K562 (cell line): ENCODE data around the gene BRPF1. TPM values are rescaled to one million over a fixed set of nuclear protein-coding genes. Genes with fewer than 3 reads are reported as not detected.

ENCODE experiments used
- BDP1 ChIP-seq: IDR thresholded peaks from 3 replicates; pipeline ENCODE4 v1.6.1; 2011; ENCODE audit not compliant: insufficient read length, insufficient read depth
- CHD1 ChIP-seq: fragments of 200-600 bp; sonication (generic); IDR thresholded peaks from one replicate; pipeline ENCODE4 v1.6.1; 2012; ENCODE audit warnings: mild to moderate bottlenecking, moderate library complexity, low read length, inconsistent platforms
- ERF ChIP-seq: fragments of 450-650 bp; formaldehyde crosslinking; IDR thresholded peaks from 2 replicates; pipeline ENCODE4 v1.4.0; 2020; ENCODE audit warnings: mild to moderate bottlenecking, mixed read lengths
- FOXJ2 ChIP-seq: fragments of 200-800 bp; sonication (Bioruptor generic); IDR thresholded peaks from 2 replicates; pipeline ENCODE4 v1.6.1; 2016; ENCODE audit warnings: missing genetic modification characterization, missing compliant biosample characterization
- KDM1A ChIP-seq, 2 experiments: fragments of 450-650 bp; IDR thresholded peaks; 2 replicates each; pipeline ENCODE4 v1.6.1; 2016; ENCODE audit warnings: mild to moderate bottlenecking in 2 of 2
- MCM3 ChIP-seq: fragments of 450-650 bp; IDR thresholded peaks from 2 replicates; pipeline ENCODE4 v1.6.1; 2016
- NBN ChIP-seq: fragments of 450-650 bp; IDR thresholded peaks from 2 replicates; pipeline ENCODE4 v1.6.1; 2016; ENCODE audit warnings: low read depth, mild to moderate bottlenecking
- NFRKB ChIP-seq: fragments of 450-650 bp; IDR thresholded peaks from 2 replicates; pipeline ENCODE4 v1.6.1; 2016; ENCODE audit warnings: low read depth
- NR2C1 ChIP-seq, 2 experiments: fragments of 450-650 bp; IDR thresholded peaks; 2 replicates each; pipeline ENCODE4 v1.6.1; 2017; ENCODE audit warnings: mild to moderate bottlenecking in 2 of 2, antibody characterized with exemption in 1 of 2, inconsistent platforms in 1 of 2, missing compliant biosample characterization in 1 of 2, missing genetic modification characterization in 1 of 2
- NR3C1 ChIP-seq: sonication (generic); formaldehyde crosslinking; IDR thresholded peaks from 2 replicates; pipeline ENCODE4 v1.8.1; 2022; ENCODE audit warnings: missing genetic modification reagents
- PHTF2 ChIP-seq: fragments of 250-450 bp; sonication (Bioruptor Pico); IDR thresholded peaks from 2 replicates; pipeline ENCODE4 v1.5.0; 2021; ENCODE audit warnings: mild to moderate bottlenecking
- SAFB2 ChIP-seq: fragments of 200-400 bp; formaldehyde crosslinking; IDR thresholded peaks from 2 replicates; pipeline ENCODE4 v1.6.1; 2018; ENCODE audit warnings: borderline replicate concordance, low read length, low read depth, moderate library complexity; ENCODE audit not compliant: severe bottlenecking
- SMAD1 ChIP-seq: fragments of 150-350 bp; IDR thresholded peaks from 2 replicates; pipeline ENCODE4 v1.6.1; 2014; ENCODE audit warnings: low read length, low read depth; ENCODE audit not compliant: partially characterized antibody
- TEAD1 ChIP-seq, 2 experiments: fragments of 450-650 bp in 1 of 2; sonication (generic) in 1 of 2; formaldehyde crosslinking; IDR thresholded peaks; 2 replicates each; pipeline versions ENCODE4 v1.4.0 to v1.8.0; 2020 to 2022; ENCODE audit warnings: mild to moderate bottlenecking in 2 of 2, missing genetic modification reagents in 1 of 2
- polyA plus RNA-seq, 8 experiments: library from polyadenylated mRNA; depleted of rRNA in 4 of 8; stranded (reverse) in 5 of 8; unstranded in 3 of 8; fragments of >200 nt; fragmentation: Nextera tagmentation in 2 of 8; fragmentation: Illumina TruSeq in 1 of 8; extraction: Ambion mirVana in 2 of 8; extraction: Trizol in 1 of 8; gene quantifications; 2 replicates each; pipeline versions ENCODE4 v1.2.1 to v1.2.3, GENCODE V29; 2011 to 2014; ENCODE audit warnings: inconsistent platforms in 1 of 8, missing spikeins in 1 of 8
- total RNA-seq, 7 experiments: library from RNA; depleted of rRNA in 6 of 7; stranded (reverse); fragments of >200 nt in 6 of 7; fragmentation: Illumina TruSeq in 2 of 7; extraction: Trizol in 2 of 7; gene quantifications; 2 replicates each; pipeline versions ENCODE4 v1.2.1 to v1.2.3, GENCODE V29; 2011 to 2021; ENCODE audit warnings: low replicate concordance in 1 of 7
- TF ChIP-seq, protein P1 (sequence below): fragments of 250-450 bp; sonication (Bioruptor Pico); IDR thresholded peaks from 2 replicates; pipeline ENCODE4 v1.4.0; 2020; ENCODE audit warnings: borderline replicate concordance
- TF ChIP-seq, protein P2 (sequence below): sonication (generic); formaldehyde crosslinking; IDR thresholded peaks from 2 replicates; pipeline ENCODE4 v1.8.1; 2023; ENCODE audit warnings: mild to moderate bottlenecking, missing genetic modification reagents
- TF ChIP-seq, protein P3 (sequence below): fragments of 450-650 bp; IDR thresholded peaks from 2 replicates; pipeline ENCODE4 v1.6.1; 2016
- TF ChIP-seq, protein P4 (sequence below): fragments of 450-650 bp; IDR thresholded peaks from 2 replicates; pipeline ENCODE4 v1.6.1; 2014; ENCODE audit warnings: low read depth, mild to moderate bottlenecking, moderate library complexity, borderline replicate concordance
- TF ChIP-seq, protein P5 (sequence below): fragments of 450-650 bp; IDR thresholded peaks from 2 replicates; pipeline ENCODE4 v1.7.1; 2018; ENCODE audit warnings: mild to moderate bottlenecking, low read depth; ENCODE audit not compliant: partially characterized antibody

Gene BRPF1
- total and polyA plus RNA-seq, 9 of the 15 experiments (the other 6 are each of a cell fraction or from before 2014, with no cell fraction given), result 1.1 to 40.2 (median 23.5) TPM

DNA sequence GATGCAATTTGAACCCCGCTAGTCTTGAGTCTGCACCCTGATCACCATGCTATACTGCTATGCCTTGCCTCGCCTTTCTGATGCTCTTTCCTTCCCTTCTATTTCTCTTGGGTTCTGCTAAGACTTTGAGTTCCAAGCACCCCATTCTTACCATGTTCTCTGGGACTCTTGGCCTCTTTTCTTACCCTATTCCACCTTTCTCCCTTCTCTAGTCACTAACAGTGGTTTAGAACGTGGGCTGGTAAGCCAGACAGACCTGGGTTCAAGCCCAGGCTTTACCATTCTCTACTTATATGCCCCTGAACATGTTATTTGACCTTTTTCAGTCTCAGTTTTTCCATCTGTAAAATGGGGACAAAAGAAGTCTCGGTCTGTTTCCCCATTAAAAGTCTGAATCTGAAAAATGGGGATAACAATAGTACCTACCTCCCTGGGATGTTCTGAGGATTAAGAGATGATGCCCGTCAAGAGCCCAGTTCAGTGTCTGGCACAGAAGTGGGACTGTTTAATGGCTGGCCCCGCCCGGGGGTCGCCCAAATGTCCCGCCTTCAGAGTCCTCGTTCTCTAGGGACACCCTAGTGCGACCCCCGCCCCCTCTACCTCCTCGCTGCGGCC, 60.4 kb downstream of the BRPF1 start (continued):
- TF ChIP-seq, protein P1, sequence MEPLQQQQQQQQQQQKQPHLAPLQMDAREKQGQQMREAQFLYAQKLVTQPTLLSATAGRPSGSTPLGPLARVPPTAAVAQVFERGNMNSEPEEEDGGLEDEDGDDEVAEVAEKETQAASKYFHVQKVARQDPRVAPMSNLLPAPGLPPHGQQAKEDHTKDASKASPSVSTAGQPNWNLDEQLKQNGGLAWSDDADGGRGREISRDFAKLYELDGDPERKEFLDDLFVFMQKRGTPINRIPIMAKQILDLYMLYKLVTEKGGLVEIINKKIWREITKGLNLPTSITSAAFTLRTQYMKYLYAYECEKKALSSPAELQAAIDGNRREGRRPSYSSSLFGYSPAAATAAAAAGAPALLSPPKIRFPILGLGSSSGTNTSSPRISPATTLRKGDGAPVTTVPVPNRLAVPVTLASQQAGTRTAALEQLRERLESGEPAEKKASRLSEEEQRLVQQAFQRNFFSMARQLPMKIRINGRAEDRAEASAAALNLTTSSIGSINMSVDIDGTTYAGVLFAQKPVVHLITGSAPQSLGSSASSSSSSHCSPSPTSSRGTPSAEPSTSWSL (CRISPR knock-in tag), result no peak
- TF ChIP-seq, protein P2, sequence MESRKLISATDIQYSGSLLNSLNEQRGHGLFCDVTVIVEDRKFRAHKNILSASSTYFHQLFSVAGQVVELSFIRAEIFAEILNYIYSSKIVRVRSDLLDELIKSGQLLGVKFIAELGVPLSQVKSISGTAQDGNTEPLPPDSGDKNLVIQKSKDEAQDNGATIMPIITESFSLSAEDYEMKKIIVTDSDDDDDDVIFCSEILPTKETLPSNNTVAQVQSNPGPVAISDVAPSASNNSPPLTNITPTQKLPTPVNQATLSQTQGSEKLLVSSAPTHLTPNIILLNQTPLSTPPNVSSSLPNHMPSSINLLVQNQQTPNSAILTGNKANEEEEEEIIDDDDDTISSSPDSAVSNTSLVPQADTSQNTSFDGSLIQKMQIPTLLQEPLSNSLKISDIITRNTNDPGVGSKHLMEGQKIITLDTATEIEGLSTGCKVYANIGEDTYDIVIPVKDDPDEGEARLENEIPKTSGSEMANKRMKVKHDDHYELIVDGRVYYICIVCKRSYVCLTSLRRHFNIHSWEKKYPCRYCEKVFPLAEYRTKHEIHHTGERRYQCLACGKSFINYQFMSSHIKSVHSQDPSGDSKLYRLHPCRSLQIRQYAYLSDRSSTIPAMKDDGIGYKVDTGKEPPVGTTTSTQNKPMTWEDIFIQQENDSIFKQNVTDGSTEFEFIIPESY (CRISPR knock-in tag), result 0 out of 2 replicates have a peak, but pooled peaks have one; percentile 31
- no peak for TF ChIP-seq NR2C1 (IDR thresholded peaks at IDR 0.05)
- TF ChIP-seq NR2C1 (tag; IDR thresholded peaks at IDR 0.05), result peak; percentile 30; the same call in 1 of the 2 replicates
- no peak for TF ChIP-seq MCM3
- TF ChIP-seq FOXJ2, result no peak
- 0 out of 2 replicates have a peak, but pooled peaks have one; percentile 25 for TF ChIP-seq NBN
- TF ChIP-seq NR3C1 (CRISPR knock-in tag), result no peak
- TF ChIP-seq TEAD1 (CRISPR knock-in tag; IDR thresholded peaks at IDR 0.05), result peak in 1 of 2 experiments; percentile 37; a peak in 1 of 4 replicates
- TF ChIP-seq, protein P3, sequence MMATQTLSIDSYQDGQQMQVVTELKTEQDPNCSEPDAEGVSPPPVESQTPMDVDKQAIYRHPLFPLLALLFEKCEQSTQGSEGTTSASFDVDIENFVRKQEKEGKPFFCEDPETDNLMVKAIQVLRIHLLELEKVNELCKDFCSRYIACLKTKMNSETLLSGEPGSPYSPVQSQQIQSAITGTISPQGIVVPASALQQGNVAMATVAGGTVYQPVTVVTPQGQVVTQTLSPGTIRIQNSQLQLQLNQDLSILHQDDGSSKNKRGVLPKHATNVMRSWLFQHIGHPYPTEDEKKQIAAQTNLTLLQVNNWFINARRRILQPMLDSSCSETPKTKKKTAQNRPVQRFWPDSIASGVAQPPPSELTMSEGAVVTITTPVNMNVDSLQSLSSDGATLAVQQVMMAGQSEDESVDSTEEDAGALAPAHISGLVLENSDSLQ, result no peak; the same call in 1 of the 2 replicates
- TF ChIP-seq, protein P4, sequence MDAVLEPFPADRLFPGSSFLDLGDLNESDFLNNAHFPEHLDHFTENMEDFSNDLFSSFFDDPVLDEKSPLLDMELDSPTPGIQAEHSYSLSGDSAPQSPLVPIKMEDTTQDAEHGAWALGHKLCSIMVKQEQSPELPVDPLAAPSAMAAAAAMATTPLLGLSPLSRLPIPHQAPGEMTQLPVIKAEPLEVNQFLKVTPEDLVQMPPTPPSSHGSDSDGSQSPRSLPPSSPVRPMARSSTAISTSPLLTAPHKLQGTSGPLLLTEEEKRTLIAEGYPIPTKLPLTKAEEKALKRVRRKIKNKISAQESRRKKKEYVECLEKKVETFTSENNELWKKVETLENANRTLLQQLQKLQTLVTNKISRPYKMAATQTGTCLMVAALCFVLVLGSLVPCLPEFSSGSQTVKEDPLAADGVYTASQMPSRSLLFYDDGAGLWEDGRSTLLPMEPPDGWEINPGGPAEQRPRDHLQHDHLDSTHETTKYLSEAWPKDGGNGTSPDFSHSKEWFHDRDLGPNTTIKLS, result peak; percentile 15
- no peak for TF ChIP-seq CHD1
- no peak for TF ChIP-seq BDP1
- TF ChIP-seq KDM1A (IDR thresholded peaks at IDR 0.05), result peak; percentile 90 to 94
- TF ChIP-seq NFRKB, result peak; percentile 79; the same call in 1 of the 2 replicates
- TF ChIP-seq SAFB2, result no peak
- TF ChIP-seq, protein P5, sequence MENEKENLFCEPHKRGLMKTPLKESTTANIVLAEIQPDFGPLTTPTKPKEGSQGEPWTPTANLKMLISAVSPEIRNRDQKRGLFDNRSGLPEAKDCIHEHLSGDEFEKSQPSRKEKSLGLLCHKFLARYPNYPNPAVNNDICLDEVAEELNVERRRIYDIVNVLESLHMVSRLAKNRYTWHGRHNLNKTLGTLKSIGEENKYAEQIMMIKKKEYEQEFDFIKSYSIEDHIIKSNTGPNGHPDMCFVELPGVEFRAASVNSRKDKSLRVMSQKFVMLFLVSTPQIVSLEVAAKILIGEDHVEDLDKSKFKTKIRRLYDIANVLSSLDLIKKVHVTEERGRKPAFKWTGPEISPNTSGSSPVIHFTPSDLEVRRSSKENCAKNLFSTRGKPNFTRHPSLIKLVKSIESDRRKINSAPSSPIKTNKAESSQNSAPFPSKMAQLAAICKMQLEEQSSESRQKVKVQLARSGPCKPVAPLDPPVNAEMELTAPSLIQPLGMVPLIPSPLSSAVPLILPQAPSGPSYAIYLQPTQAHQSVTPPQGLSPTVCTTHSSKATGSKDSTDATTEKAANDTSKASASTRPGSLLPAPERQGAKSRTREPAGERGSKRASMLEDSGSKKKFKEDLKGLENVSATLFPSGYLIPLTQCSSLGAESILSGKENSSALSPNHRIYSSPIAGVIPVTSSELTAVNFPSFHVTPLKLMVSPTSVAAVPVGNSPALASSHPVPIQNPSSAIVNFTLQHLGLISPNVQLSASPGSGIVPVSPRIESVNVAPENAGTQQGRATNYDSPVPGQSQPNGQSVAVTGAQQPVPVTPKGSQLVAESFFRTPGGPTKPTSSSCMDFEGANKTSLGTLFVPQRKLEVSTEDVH, result peak; percentile 22
- peak; percentile 18; the same call in 1 of the 2 replicates for TF ChIP-seq ERF (CRISPR knock-in tag)
- TF ChIP-seq SMAD1, result peak; percentile 6
- no peak for TF ChIP-seq PHTF2 (CRISPR knock-in tag)
